Mucosa of rectum (tissue), 2 donors: ENCODE data around the gene CLIP3.
"Not testable (repeated sequence)": the region's sequence is repeated elsewhere in the genome, so short reads cannot be mapped to it uniquely, and the experiment has no call there.

Source experiments
- H3K27ac ChIP-seq, 2 donors: one replicate each; pipeline ENCODE4 v1.7.0; 2013; ENCODE audit warnings: inconsistent platforms in 2 of 2, low read depth in 2 of 2, low read length in 2 of 2
- H3K27me3 ChIP-seq, 2 donors: one replicate each; pipeline ENCODE4 v1.7.0; 2013; ENCODE audit warnings: low read length in 2 of 2; ENCODE audit not compliant: control insufficient read depth in 2 of 2, insufficient read depth in 2 of 2
- H3K36me3 ChIP-seq, 2 donors: one replicate each; pipeline ENCODE4 v1.7.0; 2013; ENCODE audit warnings: low read length in 2 of 2; ENCODE audit not compliant: control insufficient read depth in 2 of 2, insufficient read depth in 2 of 2
- H3K4me1 ChIP-seq, 2 donors: one replicate each; pipeline ENCODE4 v1.7.0; 2013; ENCODE audit warnings: low read length in 2 of 2, mild to moderate bottlenecking in 1 of 2; ENCODE audit not compliant: control insufficient read depth in 2 of 2, insufficient read depth in 2 of 2
- H3K4me3 ChIP-seq, 2 donors: one replicate each; pipeline ENCODE4 v1.7.0; 2013; ENCODE audit warnings: low read length in 2 of 2
- H3K9ac ChIP-seq, 2 donors: one replicate each; pipeline ENCODE4 v1.7.0; 2013; ENCODE audit warnings: low read length in 2 of 2, low read depth in 1 of 2, mild to moderate bottlenecking in 1 of 2
- H3K9me3 ChIP-seq, 2 donors: one replicate each; pipeline ENCODE4 v1.7.0; 2013; ENCODE audit warnings: low read length in 2 of 2; ENCODE audit not compliant: control insufficient read depth in 2 of 2
- donor health status: healthy.
- donor health status: Normal muscosa, but diverticular disease.

Gene CLIP3

GRCh38 chr19:36047835-36048234 lies 15.2 kb upstream of the CLIP3 start:
- Histone ChIP-seq H3K9ac (no peak overlapping the region), H3K9me3 (no peaks in the 10 kb centered on the region), H3K36me3 (no peaks in the 10 kb centered on the region), H3K27me3 (no peaks in the 10 kb centered on the region), H3K4me3 (no peak overlapping the region), H3K4me1 (peaks cover 0 to under 1% of the 10 kb centered on the region in 2 donors), H3K27ac (no peak overlapping the region)

DNA sequence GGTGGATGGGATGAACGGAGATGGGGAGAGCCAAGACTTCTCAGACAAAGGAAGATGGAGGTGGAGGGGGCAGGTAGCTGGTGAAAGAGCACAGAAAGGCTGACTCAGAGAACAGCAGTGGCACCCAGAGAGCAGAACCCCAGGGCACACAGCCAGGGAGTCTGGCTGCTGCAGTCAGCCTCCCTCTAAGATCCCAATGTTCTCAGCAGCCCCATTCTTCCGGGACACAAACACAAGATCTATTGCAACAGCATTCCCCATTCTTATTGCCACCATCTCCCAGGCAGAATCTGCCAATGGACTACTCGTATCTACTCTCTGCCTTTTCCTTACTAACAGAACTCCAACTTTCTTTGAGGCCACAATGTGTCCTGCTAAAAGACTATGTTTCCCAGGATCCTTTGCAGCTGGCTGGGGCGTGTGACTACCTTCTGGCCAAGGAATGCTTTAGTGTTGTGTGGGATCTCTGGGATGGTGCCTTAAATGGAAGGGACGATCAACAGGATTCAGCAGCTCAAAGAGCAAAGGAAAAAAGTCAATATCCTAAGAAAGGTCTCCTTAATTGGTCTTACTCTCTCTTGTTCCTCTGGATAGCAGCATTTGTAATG lies 13.9 kb upstream of the CLIP3 start:
- Histone ChIP-seq H3K9ac (no peak overlapping the region), H3K4me1 (no peaks in the 10 kb centered on the region), H3K27me3 (no peaks in the 10 kb centered on the region), H3K36me3 (no peaks in the 10 kb centered on the region), H3K9me3 (no peaks in the 10 kb centered on the region), H3K4me3 (no peak overlapping the region), H3K27ac (no peak overlapping the region)

- Histone ChIP-seq H3K27me3 (no peaks in the 10 kb centered on the region), H3K4me1 (no peaks in the 10 kb centered on the region), H3K4me3 (no peak overlapping the region), H3K27ac (no peak overlapping the region), H3K9ac (no peak overlapping the region), H3K9me3 (no peaks in the 10 kb centered on the region), H3K36me3 (no peaks in the 10 kb centered on the region)
These were observed 11.3 kb upstream of the CLIP3 start for GRCh38 chr19:36043952-36044351.

DNA sequence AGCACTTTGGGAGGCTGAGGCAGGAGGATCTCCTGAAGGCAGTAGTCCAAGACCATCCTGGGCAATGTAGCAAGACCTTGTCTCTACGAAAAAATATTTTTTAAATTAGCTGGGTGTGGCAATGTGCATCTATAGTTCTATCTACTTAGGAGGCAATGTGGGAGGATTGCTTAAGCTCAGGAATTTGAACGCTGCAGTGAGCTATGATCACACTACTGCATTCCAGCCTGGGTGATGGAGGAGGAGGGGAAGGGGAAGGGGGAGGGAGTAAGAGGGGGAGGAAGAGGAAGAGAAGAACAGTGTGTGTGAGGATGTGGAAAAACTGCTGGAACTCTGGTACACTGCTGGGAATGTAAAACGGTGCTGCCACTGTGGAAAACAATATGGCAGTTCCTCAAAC lies 9.2 kb upstream of the CLIP3 start:
- H3K27ac ChIP-seq: no peak overlapping the region
- H3K9me3 ChIP-seq: no peaks in the 10 kb centered on the region
- H3K27me3 ChIP-seq: no peaks in the 10 kb centered on the region
- no peaks in the 10 kb centered on the region for H3K4me1 ChIP-seq
- H3K9ac ChIP-seq: no peak overlapping the region
- H3K36me3 ChIP-seq: no peaks in the 10 kb centered on the region
- no peak overlapping the region for H3K4me3 ChIP-seq

DNA sequence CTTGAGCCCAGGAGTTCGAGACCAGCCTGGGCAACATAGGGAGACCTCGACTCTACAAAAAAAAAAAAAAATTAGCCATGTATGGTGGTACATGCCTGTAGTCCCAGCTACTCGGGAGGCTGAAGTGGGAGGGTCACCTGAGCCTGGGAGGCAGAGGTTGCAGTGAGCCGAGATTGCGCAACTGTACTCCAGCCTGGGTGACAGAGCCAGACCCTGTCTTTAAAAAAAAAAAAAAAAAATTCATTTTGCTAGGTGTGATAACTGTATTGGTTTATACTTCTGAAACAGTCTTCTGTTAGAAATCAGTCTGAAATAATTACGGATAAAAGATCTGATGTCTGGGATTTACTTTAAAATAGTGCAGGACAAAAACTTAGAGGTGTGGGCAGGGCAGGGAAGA lies 8.4 kb upstream of the CLIP3 start:
- H3K9ac ChIP-seq, H3K4me1 ChIP-seq, H3K27me3 ChIP-seq, H3K27ac ChIP-seq, H3K36me3 ChIP-seq, H3K4me3 ChIP-seq, H3K9me3 ChIP-seq: not testable (repeated sequence)

DNA sequence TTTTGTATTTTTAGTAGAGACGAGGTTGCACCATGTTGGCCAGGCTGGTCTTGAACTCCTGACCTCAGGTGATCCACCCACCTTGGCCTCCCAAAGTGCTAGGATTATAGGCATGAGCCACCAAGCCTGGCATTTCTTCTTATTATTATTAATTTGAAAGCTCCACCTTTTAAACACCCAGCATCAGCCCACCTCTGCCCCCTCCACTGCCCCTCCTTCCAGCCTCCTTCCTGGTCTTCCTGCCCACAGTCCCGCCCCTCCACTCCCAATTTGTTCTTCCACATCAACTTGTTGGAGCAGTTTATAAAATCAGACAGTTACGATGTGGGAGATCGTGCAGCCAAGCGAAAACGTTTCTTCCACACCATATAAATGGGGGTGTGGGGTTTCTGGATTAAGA lies 7.8 kb upstream of the CLIP3 start:
- no peaks in the 10 kb centered on the region for H3K4me1 ChIP-seq
- no peak overlapping the region for H3K9ac ChIP-seq
- H3K27ac ChIP-seq: no peak overlapping the region

DNA sequence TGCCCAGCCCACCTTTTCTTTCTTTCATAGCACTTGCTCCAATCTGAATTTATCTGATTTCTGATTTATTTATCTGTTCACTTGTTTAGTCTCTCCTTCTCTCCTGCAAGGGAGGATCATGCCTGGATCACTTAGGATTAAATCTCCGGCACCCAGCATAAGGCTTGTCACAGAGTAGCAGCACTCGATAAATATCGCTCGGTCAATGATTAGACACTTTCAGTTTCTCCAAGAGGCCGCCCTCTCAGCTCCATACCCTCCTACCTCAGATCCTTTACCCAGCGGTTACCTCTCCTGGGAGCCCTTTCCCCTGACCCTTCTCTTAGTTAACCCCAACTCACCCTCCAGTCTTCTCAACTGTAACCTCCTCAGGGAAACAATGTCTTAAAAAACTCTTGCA lies 1.4 kb downstream of the CLIP3 start:
- no peaks in the 10 kb centered on the region for H3K4me1 ChIP-seq
- no peaks in the 10 kb centered on the region for H3K9me3 ChIP-seq
- no peak overlapping the region for H3K27ac ChIP-seq
- no peak overlapping the region for H3K4me3 ChIP-seq
- no peaks in the 10 kb centered on the region for H3K27me3 ChIP-seq
- H3K9ac ChIP-seq: no peak overlapping the region
- H3K36me3 ChIP-seq: peaks cover 4 to 6% of the 10 kb centered on the region in 2 donors

More for the DNA sequence above, 7.8 kb upstream of the CLIP3 start:
- H3K36me3 ChIP-seq: no peaks in the 10 kb centered on the region
- no peaks in the 10 kb centered on the region for H3K27me3 ChIP-seq
- H3K4me3 ChIP-seq: no peak overlapping the region
- H3K9me3 ChIP-seq: no peaks in the 10 kb centered on the region

GRCh38 chr19:36030264-36031148 lies 2.2 kb downstream of the CLIP3 start:
- Histone ChIP-seq H3K4me1 (no peaks in the 10 kb centered on the region), H3K27ac (no peak overlapping the region), H3K27me3 (no peaks in the 10 kb centered on the region), H3K36me3 (peaks cover 4 to 6% of the 10 kb centered on the region in 2 donors), H3K4me3 (no peak overlapping the region), H3K9me3 (no peaks in the 10 kb centered on the region), H3K9ac (no peak overlapping the region)

GRCh38 chr19:36028313-36029041 lies 4.2 kb downstream of the CLIP3 start:
- Histone ChIP-seq H3K4me1 (no peaks in the 10 kb centered on the region), H3K4me3 (no peak overlapping the region), H3K27ac (no peak overlapping the region), H3K27me3 (no peaks in the 10 kb centered on the region), H3K36me3 (peaks cover 0 to 6% of the 10 kb centered on the region in 2 donors), H3K9me3 (no peaks in the 10 kb centered on the region), H3K9ac (no peak overlapping the region)

DNA sequence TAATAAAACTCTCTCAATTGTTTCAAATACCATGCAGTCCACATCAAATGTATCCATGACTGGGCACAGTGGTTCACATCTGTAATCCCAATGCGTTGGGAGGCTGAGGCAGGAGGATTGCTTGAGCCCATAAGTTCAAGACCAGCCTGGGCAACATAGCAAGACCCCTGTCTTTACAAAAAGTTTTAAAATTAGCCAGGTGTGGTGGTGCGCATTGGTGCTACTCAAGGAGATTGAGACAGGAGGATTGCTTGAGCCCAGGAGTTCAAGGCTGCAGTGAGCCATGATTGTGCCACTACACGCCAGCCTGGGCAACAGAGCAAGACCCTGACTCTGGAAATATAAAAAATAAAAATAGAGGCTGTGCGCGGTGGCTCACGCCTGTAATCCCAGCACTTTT lies 5.0 kb downstream of the CLIP3 start:
- H3K9me3 ChIP-seq: no peaks in the 10 kb centered on the region
- H3K36me3 ChIP-seq: peaks cover 0 to 6% of the 10 kb centered on the region in 2 donors
- H3K27ac ChIP-seq: no peak overlapping the region
- H3K9ac ChIP-seq: no peak overlapping the region
- no peak overlapping the region for H3K4me3 ChIP-seq
- H3K27me3 ChIP-seq: no peaks in the 10 kb centered on the region
- no peaks in the 10 kb centered on the region for H3K4me1 ChIP-seq
